ENCODE results near the gene APOM.

Gene APOM

GRCh38 chr6:31680226-31681134, 24.8 kb downstream of the APOM start, which contains the start of gene LY6G5C:
LY6G5C (minus strand) TSS chr6:31681067; CDS start chr6:31680373, 694 bp downstream.
- DNase-seq (ENCODE audit: low read depth in 2 of 2): peak in 1 of 2 experiments; percentile 50

- peak in 1 of 2 experiments; percentile 39 for DNase-seq (ENCODE audit: low read depth in 2 of 2)
Observed at GRCh38 chr6:31681135-31681671, 25.5 kb downstream of the APOM start.

- DNase-seq (ENCODE audit: low read depth in 2 of 2): no peak
Observed at GRCh38 chr6:31683591-31683990, 27.9 kb downstream of the APOM start.

- no peak for DNase-seq (ENCODE audit: low read depth in 2 of 2)
Observed at GRCh38 chr6:31686483-31686882, 30.8 kb downstream of the APOM start.

GRCh38 chr6:31687321-31687720, 31.6 kb downstream of the APOM start:
- DNase-seq (ENCODE audit: low read depth in 2 of 2): no peak

- DNase-seq (ENCODE audit: low read depth in 2 of 2): no peak
Observed at GRCh38 chr6:31687860-31688693, 32.4 kb downstream of the APOM start.

- no peak for DNase-seq (ENCODE audit: low read depth in 2 of 2)
Observed at GRCh38 chr6:31689249-31690110, 33.8 kb downstream of the APOM start.

- DNase-seq (ENCODE audit: low read depth in 2 of 2): no peak
Observed at GRCh38 chr6:31690231-31691077, 34.8 kb downstream of the APOM start.

- DNase-seq (ENCODE audit: low read depth in 2 of 2): no peak
Observed at GRCh38 chr6:31691078-31691463, 35.4 kb downstream of the APOM start.

- no peak for DNase-seq (ENCODE audit: low read depth in 2 of 2)
Observed at GRCh38 chr6:31691564-31692108, 35.9 kb downstream of the APOM start.

GRCh38 chr6:31692353-31692752, 36.7 kb downstream of the APOM start:
- DNase-seq (ENCODE audit: low read depth in 2 of 2): no peak

GRCh38 chr6:31692886-31693285, 37.2 kb downstream of the APOM start:
- DNase-seq (ENCODE audit: low read depth in 2 of 2): no peak

GRCh38 chr6:31693535-31693934, 37.8 kb downstream of the APOM start:
- no peak for DNase-seq (ENCODE audit: low read depth in 2 of 2)

- DNase-seq (ENCODE audit: low read depth in 2 of 2): no peak
Observed at GRCh38 chr6:31697555-31697954, 41.9 kb downstream of the APOM start.

GRCh38 chr6:31700740-31701401, 45.2 kb downstream of the APOM start:
- no peak for DNase-seq (ENCODE audit: low read depth in 2 of 2)

- DNase-seq (ENCODE audit: low read depth in 2 of 2): no peak
Observed at GRCh38 chr6:31701666-31702404, 46.1 kb downstream of the APOM start.

GRCh38 chr6:31702405-31702818, 46.7 kb downstream of the APOM start:
- DNase-seq (ENCODE audit: low read depth in 2 of 2): peak in 1 of 2 experiments; percentile 24

- DNase-seq (ENCODE audit: low read depth in 2 of 2): peak; percentile 90 to 98
Observed at GRCh38 chr6:31702819-31703716, 47.4 kb downstream of the APOM start, which contains the start of gene ABHD16A. ABHD16A (minus strand) TSS chr6:31703324; CDS start chr6:31703281, 43 bp downstream.
